ENCODE results near the gene ST6GALNAC1. TPM values are rescaled to one million over a fixed set of nuclear protein-coding genes. Genes with fewer than 3 reads are reported as not detected.

ST6GALNAC1 gene
- total and polyA plus RNA-seq, 2 of the 8 experiments (the other 6 are each of a cell fraction or from before 2014, with no cell fraction given): not detected

DNA sequence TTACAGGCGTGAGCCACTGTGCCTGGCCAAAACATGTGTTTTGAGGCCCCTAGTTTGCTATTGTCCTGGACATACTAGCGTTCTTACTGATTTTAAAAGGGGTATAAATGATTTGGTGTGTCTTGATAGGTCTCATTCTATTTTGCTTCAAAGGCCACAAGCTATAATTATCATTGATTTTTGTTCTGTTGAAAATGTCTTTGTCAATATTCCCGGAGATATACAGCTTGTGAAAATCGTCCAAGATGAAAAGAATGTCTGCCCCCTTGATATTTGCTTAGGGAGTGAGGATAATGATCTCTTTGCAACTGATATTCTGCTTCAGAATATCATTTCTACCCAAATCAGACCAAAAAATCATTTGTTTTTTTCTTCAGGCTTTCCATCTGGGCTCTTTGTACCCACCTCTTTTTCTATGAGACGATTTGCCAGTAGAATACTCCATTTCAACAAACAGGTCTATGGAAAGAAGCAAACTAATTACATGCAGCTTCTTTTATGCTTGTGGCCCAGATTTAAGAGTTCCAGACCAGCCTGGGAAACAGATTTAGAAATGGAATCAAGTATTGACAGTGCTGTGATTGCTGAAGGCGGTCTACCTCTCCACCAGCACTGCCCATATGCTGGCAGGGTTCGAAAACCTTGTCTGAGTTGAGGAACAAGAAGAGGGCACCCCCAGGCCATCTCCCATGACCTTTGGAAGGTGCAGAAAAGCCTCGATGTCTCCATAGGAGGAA is 14.1 kb upstream of the ST6GALNAC1 start (continued):
- TF ChIP-seq YY1 (IDR thresholded peaks at IDR 0.05; ENCODE audit: low read depth, low read length) (no peak), SIX5 (IDR thresholded peaks at IDR 0.05; ENCODE audit: low read depth, low read length) (no peak), TEAD4 (IDR thresholded peaks at IDR 0.05; ENCODE audit: low read depth, low read length) (no peak)
- TF ChIP-seq, protein P1, sequence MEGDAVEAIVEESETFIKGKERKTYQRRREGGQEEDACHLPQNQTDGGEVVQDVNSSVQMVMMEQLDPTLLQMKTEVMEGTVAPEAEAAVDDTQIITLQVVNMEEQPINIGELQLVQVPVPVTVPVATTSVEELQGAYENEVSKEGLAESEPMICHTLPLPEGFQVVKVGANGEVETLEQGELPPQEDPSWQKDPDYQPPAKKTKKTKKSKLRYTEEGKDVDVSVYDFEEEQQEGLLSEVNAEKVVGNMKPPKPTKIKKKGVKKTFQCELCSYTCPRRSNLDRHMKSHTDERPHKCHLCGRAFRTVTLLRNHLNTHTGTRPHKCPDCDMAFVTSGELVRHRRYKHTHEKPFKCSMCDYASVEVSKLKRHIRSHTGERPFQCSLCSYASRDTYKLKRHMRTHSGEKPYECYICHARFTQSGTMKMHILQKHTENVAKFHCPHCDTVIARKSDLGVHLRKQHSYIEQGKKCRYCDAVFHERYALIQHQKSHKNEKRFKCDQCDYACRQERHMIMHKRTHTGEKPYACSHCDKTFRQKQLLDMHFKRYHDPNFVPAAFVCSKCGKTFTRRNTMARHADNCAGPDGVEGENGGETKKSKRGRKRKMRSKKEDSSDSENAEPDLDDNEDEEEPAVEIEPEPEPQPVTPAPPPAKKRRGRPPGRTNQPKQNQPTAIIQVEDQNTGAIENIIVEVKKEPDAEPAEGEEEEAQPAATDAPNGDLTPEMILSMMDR (IDR thresholded peaks at IDR 0.05; ENCODE audit: control extremely low read depth in 1 of 3, insufficient read depth in 1 of 3, low read depth in 1 of 3, low read length in 3 of 3): no peak
